HuH-7.5 (cell line): ENCODE data around the gene GCNT4.
A peak's percentile ranks its signal among the peaks of the same experiment; 100 is the strongest.

Experiments used
- DNase-seq: peaks from one replicate; pipeline ENCODE4 v3.0.0; 2011; ENCODE audit warnings: low spot score

Gene GCNT4

DNA sequence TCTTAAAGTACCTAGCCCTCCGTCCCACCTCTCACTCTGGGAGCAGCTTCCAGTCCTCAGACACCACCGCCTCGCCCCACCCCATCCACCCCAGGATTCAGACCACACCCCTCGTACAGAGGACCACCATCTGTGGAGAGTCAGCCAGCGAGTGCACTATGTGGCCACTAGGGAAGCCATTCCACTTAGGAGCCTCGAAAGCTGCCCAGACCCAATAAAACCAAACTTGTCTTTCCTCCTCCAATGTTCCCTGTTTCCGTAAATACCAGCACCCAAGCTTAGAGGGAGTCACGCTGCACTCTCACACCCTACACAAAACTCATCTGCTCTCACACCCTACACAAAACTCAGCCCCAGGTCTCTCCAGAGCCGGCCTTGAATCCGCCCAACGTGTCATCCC lies 1.9 kb downstream of the GCNT4 start:
- peak; percentile 18 for DNase-seq

DNA sequence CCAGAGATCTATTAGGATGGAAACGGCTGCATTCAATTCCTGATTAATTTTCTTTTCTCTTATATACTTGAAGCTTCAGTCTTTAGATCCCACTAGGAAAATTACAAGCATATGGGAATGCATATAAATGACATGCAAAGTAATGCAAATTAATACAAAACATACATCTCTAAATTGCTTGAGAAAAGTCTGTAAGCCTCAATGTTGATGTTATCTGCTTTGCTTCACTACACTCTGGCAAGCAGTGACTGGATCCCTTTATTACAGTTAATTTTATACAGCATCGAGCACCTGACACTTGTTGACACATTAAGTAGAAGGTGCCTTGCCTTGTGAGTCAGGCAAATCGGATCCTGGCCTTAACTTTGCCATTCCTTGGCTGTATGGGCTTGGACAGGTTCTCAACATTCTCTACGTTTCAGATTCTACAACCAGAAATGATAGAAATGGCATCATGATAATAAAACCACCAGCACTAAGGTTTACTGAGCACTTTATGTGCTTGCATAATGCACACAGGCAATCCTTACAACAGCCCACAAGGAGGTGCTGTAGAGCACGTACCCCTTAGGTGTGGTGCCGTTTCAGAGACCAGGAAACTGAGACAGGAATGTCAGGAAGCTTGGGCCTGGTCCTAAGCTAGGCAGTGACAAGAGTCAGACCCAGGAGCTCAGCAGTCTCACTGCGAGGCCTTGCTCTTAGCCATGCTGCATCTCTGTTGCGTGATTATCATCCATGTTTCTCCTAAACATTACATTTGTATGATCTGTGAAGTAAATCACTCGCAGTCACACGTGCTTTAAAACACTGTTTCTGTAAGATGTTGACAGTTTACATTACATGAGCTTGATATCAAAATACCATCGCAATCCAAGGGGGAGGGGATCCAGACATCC lies 2.7 kb downstream of the GCNT4 start:
- DNase-seq = peak; percentile 38

DNA sequence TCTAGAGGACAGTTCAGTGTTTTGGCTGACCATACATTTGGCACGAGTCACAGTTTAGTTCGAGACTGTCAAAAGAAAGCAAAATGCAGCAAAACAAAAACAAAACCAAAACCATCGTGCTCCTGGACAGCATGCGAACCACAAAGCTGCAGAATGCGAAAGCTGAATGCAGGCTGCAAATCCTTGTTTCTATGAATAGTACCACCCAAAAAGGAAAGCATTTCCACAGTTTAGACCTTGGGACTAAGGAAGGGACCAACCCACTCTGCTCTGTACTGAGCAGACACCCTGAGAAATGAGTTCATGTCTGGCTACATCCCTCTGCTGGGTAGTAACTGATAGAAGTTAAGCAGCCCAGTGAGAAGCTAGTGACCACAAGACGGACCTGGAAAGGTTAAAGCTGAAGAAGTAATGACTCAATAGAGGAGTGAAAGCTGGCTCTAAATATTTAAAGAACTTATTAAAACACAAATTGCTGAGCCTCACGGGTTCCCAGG lies 3.9 kb downstream of the GCNT4 start:
- no peak for DNase-seq

DNA sequence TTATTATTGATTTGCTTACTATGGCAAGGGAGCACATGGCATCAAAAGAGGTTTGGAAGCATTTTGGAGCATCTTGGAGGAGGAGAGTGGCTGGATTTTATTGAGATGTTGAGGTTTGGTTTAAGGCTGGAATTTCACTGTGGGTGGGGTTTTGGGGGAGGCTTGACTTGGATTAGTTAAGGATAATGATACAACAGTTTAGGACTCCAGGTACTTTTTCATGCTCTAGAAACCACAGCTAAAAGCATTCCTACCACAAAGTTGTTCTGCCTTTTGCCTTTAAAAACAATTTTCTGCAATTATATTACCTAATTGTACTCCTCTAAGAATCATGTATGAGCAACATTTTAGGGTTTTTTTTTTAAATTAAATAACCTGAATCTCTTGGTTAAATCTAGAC lies 5.0 kb downstream of the GCNT4 start:
- DNase-seq = no peak

DNA sequence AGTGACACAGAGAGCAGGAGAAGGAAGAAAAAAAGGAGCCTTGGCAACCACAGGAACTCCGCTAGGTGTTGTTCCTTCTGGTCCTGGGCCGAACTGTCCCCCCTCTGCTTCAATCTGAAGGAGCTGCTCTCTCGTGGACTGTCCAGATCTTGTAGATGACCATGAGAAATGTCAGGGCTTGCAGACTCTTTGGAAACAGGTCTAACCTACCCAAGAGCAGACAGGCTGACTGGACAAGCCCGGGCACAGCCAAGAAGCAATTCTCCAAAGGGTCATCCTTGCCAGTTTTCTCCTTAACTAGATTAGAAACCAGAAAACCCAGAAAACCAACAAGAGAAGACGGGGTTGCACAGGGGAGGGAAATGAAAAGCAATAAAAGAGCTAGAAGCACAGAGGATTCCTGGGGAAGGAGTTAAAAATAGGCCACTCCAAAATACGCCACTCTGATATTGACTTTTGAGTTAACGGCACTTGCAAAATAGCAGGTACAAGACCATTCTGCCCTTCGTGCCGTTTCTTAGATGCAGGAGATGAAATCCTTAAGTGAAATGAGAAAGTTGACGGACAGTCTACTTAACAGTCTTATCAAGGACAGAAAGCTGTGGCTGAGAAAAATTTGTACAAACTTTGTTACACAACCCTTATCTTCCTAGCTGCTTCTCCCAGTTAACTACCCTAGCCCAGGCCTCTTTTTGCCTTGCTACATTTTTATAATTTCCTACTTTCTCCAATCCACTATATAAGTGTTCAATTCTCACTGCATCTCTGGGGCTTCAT lies 5.8 kb downstream of the GCNT4 start:
- DNase-seq = no peak

DNA sequence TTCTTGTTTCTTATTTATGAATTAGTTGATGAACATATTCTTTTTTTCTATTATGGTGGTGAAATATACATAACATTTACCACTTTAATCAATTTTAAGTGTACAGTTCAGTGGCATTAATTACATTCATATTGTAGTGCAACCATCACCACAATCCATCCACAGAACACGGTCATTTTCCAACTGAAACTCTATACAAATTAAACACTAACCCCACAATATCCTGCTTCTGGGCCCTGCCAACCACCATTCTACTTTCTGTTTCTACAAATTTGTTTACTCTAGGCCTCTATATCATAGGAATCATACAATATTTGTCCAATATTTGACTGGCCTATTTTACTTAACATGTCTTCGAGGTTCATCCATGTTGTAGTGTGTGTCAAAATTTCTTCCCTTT lies 7.3 kb downstream of the GCNT4 start:
- no peak for DNase-seq

DNA sequence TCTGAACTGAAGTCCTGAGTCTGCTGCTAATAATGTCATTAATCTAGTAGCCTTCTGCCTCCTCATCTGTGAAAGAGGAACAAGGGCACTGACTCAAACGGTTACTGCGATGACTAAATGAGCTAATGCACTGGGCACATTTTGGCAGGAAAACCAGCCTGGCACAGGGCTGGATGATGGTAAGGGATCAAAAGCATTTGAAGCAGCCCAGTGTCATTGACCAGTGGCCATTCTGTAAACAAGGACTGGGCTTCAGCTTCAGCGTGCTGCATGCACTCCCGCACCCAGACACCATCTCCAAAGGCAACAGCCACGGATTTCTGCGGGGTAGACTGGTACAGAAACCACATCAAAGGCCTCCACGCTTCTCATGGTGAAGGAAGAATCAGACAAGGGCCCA lies 8.0 kb downstream of the GCNT4 start:
- DNase-seq = no peak

DNA sequence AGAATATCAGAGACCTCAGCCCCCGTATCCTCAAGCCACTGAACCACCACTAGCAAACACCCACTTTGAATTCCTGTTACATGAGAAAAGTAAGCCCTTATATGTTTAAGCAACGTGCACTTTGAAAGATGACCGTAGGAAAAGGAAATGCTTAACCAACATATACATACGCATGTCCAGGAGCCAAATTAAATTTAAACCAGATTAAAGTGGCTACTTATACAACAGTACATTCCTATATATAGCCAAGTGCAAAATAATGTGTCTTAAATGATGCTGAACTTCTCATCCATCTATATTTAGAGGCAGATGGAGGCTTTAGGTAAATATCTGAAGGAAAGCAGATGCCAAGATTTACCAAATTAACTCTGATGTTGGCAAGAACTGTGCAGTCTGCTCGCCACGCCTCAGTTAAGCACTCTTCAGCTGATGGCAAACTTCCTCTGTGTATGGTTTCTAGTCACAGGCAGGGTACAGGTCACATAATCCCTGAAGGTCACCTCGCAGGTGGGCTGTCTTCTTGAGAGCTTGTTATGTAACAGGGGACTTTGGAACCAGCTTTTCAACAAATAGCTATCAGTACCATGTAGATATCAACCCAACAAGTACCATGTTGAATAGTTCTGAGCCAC lies 8.6 kb downstream of the GCNT4 start:
- no peak for DNase-seq

DNA sequence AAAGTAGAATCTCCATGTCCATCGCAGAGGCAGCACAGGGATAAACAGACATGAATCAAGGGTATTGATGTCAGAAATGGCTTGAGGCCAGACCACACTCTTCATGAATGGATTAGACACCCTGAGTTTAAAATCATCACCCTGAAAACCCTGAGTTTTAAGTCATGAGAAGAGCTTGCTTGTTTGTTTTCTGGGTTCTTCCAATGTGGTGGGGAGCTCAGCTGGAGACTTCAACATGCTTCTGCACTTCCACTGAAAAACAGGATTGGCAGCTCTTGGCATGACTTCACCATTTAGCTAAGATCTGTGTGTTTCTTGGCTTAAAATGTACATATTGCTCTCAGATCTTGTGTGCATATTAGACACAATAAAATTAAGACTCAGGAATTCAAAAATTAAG lies 9.8 kb downstream of the GCNT4 start:
- no peak for DNase-seq

DNA sequence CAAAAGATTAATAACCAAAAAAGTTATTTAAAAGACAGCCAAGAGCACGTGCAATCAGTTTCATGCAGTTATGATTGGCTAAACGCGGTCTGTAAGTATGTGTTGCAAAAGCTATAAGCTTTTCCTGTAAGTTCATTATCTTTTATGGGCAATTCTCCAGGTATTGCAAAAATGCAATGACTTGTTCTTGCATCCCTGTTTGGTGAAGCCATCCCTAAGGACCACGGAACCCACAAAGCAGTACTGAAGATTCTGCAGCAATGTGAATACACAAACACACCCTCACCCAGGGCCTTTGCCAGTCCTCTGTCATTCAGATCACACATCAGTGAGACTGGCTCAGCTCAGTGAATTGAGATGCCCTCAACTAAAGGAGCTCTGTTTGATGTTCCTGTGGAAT lies 11.4 kb downstream of the GCNT4 start:
- DNase-seq = no peak

DNA sequence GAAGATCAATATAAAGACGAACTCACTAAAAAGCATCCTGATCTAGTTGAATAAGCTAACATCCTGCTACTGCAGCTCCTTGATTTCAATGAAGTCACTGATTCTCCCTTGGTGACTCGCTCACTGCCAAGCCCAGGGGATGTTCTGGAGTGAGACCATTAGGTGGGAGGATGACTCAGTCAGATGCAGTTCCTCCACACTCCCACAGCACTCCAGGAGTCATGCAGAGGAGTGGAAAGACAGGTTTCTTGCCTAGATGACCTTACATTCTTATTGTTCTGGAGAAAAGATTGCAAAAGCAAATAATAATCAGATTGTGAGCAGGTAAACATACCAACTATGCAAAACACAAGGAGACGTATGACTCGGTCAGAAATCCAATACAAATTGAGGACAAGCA lies 15.3 kb downstream of the GCNT4 start:
- DNase-seq = peak; percentile 13

DNA sequence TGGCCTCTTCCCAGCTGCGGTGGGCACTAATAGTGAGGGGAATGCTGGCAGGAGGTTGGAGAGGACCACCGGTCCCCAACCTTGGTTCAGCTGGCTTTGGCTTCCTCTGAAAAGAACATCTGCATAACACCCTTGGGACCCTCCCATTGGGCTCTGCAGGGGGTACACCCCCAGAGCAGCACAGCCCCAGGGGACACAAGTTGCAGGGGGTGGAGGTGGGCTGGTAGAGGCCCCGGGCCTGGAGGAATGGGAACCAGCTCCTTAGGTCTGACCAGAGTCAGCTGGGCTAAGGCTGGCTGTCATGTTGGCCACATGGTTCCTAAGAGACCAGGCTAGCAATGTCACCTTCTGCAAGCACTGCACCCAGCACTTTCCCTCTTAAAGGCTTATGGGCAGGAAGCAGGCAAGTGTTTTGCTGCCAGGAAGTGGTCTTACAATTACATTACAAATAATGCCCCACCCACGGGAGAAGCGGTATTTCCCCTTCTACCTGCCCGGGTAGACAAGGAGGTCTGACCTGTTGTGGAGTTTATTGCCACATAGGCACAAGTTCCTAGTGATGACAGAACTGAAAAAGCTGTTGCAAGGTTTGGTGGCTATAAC lies 18.1 kb downstream of the GCNT4 start:
- DNase-seq = no peak

DNA sequence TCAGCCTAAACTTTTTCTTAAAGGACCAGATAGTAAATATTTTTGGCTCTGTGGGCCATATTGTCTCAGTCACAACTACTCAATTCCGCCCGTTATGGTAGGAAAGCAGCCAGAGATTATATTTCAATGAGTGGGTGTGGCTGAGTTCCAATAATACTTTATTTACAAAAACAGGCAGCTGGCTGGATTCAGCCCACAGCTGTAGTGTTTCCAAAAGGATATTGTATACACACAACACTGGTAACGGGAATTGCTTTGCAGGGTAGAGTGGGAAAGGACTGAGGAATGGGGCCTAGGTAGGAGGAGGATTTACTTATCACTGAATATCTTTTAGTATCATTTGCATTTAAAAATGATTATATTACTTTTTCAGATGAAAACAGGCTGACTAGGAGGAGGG lies 21.0 kb downstream of the GCNT4 start:
- no peak for DNase-seq

DNA sequence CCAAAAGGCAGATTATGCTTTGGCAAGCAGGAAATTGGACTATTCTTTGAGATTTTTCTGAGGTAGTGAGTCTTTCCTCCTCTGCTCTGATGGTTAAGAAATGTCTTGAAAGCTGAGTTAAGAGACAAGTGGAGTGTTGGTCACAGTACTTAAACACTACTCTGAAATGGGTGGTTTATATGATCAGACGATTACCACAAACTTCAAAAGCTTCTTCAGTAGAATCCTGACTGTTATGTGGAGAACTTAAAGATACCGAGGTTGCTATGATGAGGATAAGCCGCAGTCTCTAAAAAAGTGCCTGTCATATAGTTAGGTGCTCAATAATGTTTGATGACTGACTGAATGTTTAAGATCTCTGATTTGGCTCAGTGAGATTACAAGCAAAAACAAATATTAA lies 24.3 kb downstream of the GCNT4 start:
- DNase-seq = no peak

DNA sequence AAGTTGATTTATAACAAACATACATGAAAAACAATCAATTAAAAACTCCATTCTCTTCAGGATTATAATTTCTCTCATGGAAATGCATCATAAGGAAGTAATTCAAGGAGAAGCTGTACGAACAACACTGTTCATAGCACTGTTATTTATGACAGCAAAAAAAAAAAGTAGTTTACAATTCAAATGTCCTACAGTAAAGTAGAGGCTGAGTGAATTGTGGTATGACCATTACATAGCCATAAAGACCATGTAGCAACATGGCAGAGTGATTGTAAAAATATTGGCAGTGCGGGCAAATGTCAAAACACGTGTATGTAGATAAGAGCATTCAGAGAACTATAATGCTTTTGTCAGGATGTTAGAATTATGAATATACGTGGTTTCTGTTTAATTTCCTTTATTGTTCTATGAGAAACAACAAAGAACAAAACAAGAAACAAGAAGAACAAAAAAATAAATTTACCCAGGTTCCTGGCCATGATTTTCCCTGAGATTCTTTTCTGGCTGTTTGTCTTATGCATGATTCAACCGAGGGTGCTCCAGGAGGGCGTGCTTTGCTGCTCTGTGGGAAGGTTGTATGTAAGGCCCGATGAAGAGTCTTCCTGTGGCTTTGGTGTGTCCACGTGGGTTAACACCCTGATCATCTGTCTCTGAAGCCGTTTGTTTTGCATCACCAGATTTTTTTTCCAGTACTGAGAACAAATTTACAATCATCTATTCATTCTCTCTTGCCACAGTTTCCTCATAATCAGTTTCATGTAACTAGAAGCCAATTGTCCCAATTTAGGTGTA lies 28.8 kb downstream of the GCNT4 start:
- no peak for DNase-seq

DNA sequence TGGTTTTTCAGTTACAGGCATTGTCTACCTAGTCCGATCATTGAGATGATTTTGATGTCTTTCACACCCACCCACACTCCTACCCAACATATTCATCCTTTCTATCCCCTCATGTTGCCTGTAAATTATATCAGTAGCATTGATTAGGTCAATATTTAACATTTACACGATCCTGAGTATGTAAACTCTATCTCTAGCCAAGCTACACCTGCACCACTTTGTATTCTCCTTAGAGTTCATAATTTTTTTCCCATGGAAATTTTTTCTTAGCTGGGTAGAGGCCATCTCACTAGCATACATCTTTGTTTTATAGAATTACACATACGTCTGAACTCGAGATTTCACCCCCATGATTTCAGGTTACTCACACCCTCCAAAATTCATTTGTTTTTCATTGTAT lies 30.6 kb downstream of the GCNT4 start:
- DNase-seq = no peak

DNA sequence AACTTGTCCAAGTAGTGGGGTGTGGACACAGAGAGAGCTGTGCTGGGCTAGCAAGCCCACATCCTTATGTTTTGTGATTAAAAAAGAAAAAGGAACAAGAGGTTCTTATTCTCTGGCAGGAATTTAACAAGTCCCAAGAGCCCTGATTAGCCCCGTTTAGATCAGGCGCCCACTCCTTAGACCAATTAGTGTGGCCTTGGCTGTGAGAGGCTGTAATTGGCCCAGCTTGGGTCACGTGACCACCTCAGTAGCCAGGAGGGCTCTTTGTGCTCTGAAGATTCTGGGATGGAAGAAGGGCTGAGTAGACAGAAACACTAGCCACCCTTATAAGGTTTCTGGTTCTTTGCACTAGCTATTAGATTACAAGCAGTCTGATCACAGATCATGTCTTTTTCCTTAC lies 31.1 kb downstream of the GCNT4 start:
- no peak for DNase-seq

DNA sequence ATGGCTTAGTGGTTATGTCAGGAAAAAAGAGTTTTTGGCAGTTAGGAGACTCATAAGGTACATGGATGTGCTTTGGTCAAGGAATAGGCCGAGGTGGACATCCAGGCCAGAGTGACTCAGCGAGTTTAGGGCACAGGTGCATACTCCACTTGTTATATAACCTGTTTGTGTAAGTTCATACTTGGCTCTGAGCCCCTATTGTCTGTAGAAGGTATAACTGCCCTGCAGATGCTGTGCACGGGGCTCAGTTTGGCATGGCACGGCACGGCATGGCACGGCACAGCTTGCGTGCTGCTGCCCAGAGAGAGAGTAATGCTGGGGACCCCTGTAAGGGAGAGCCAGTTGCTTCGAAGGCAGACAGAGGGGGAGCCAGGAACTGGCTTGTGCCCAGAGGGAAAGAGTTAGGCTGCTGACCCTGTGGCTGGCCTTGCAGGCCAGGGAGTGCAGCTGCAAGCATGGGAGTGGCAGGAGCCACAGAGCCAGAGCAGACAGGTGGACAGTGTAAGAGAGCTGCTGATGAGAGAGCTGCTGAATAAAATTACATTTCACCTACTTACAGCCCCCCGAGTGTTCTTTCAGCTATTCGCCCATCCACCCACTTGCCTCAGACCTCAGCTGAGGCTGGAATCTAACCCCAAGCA lies 32.2 kb downstream of the GCNT4 start:
- no peak for DNase-seq

DNA sequence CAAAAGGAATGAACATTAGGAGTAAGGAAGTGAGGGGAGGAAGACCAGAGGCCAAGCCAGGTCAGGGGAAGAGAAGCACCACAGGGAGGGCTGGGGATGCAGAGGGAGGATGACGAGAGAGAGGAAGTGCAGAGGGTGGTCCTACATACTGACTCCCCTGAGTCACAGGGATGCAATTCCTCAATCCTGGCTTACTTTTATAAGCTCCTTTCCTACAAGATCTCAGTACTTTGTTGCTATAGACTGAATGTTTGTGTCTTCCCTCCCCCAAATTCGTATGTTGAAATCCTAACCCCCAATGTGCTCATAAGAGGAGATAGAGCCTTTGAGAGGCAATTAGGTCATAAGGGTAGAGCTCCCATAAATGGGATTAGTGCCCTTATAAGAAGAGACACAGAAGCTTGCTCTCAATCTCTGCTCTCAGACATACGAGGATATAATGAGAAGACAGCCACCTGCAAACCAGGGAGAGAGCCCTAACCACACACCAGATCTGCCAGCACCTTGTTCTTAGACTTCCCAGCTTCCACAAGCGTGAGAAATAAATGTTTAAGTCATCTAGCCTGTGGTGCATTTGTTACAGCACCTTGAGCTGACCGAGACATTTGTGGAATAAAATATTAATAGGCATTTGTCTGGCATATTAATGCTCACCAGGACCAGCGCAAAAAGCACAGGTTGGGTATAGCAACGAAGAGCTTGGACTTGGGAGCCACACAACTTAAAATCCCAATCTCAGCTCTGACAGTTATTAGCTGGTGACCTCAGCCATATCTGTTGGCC lies 33.4 kb downstream of the GCNT4 start:
- no peak for DNase-seq

DNA sequence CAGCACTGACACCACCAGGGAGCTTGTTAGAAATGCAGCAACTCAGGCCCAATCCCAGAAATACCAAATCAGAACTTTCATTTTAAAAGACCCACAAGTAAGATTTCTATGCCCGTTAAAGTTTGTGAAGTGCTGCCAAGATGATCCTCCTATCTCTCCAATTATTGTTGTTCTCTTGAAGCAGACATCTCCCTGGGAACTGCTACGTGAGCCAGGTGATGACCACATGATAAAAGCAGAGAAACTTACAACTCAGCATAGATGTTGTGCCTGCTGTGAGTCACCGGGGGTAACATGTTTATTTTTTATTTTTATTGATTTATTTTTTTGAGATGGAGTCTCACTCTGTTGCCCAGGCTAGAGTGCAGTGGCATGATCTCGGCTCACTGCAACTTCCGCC lies 34.4 kb downstream of the GCNT4 start:
- DNase-seq = no peak
